HCT116 (cell line): ENCODE data around the gene ZSCAN21. TPM values are rescaled to one million over a fixed set of nuclear protein-coding genes. Genes with fewer than 3 reads are reported as not detected.

Source experiments
- CEBPB ChIP-seq: IDR thresholded peaks from 2 replicates; pipeline ENCODE4 v1.6.1; 2012; ENCODE audit warnings: low read depth
- microRNA counts: library from miRNA; unstranded; fragments of <30 nt; microRNA quantifications from one replicate; lab custom pipeline; 2015
- microRNA-seq: library from miRNA; unstranded; fragments of <30 nt; microRNA quantifications from one replicate; pipeline ENCODE4, GENCODE V29; 2016; ENCODE audit warnings: borderline number of aligned reads
- total RNA-seq: library from RNA; stranded (reverse); gene quantifications from one replicate; pipeline ENCODE4 v1.2.1, GENCODE V29; 2021; ENCODE audit not compliant: unreplicated experiment
- TF ChIP-seq, protein P1 (sequence below): IDR thresholded peaks from 2 replicates; pipeline ENCODE4 v1.6.1; 2012; ENCODE audit warnings: low read depth
- TF ChIP-seq, protein P2 (sequence below): IDR thresholded peaks from 2 replicates; pipeline ENCODE4 v1.6.1; 2012

Gene ZSCAN21
- total RNA-seq, 1 experiment from 2014 or later = 10.3 TPM

DNA sequence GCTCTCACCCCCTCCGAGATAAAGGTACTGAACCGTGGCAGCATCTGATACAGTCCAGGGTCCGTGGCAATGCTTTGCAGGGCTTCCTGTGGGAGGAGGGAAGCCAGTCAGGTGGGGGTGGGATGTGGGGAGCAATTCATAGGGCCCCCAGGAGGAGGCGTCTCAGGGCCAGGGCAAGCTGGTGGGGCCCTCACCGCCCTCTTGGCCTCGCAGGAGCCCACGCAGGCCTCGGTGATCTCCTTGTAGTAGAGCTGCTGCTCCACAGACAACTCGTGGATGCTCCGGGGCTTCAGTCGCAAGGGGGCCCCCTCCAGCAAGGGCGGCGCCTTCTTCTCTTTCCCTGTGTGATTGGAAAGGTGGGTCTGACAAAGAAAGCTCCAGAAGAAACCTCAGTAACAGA lies 62.3 kb downstream of the ZSCAN21 start (continued):
- TF ChIP-seq, protein P1, sequence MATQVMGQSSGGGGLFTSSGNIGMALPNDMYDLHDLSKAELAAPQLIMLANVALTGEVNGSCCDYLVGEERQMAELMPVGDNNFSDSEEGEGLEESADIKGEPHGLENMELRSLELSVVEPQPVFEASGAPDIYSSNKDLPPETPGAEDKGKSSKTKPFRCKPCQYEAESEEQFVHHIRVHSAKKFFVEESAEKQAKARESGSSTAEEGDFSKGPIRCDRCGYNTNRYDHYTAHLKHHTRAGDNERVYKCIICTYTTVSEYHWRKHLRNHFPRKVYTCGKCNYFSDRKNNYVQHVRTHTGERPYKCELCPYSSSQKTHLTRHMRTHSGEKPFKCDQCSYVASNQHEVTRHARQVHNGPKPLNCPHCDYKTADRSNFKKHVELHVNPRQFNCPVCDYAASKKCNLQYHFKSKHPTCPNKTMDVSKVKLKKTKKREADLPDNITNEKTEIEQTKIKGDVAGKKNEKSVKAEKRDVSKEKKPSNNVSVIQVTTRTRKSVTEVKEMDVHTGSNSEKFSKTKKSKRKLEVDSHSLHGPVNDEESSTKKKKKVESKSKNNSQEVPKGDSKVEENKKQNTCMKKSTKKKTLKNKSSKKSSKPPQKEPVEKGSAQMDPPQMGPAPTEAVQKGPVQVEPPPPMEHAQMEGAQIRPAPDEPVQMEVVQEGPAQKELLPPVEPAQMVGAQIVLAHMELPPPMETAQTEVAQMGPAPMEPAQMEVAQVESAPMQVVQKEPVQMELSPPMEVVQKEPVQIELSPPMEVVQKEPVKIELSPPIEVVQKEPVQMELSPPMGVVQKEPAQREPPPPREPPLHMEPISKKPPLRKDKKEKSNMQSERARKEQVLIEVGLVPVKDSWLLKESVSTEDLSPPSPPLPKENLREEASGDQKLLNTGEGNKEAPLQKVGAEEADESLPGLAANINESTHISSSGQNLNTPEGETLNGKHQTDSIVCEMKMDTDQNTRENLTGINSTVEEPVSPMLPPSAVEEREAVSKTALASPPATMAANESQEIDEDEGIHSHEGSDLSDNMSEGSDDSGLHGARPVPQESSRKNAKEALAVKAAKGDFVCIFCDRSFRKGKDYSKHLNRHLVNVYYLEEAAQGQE = no peak
- TF ChIP-seq CEBPB = no peak
- TF ChIP-seq, protein P2, sequence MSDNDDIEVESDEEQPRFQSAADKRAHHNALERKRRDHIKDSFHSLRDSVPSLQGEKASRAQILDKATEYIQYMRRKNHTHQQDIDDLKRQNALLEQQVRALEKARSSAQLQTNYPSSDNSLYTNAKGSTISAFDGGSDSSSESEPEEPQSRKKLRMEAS = no peak

MicroRNAs encoded within 50 kb of the gene (microRNA counts, 767-probe panel; counts per million panel counts)
- 18,847 counts per million, percentile 33 among the panel's probes with 10 or more counts for microRNA hsa-miR-106b-5p (lab: Ali Mortazavi, UCI)
- 25,129 counts per million, percentile 77 among the panel's probes with 10 or more counts for microRNA hsa-miR-25-3p (lab: Ali Mortazavi, UCI)
- microRNA hsa-miR-93-5p (lab: Ali Mortazavi, UCI) = 25,662 counts per million, percentile 81 among the panel's probes with 10 or more counts

Small RNA genes within 50 kb of the gene (microRNA-seq; reads per million reads assigned to microRNA genes)
- gene MIR106B = 11,066 reads per million, percentile 96 among the genes with 10 or more reads in this experiment
- 653 reads per million, percentile 78 among the genes with 10 or more reads in this experiment for gene MIR25
- gene MIR93 = 9,592 reads per million, percentile 95 among the genes with 10 or more reads in this experiment

Other genes starting within 250 kb of the ZSCAN21 start
- gene CYP3A43, start 221.8 kb upstream of the ZSCAN21 start, total RNA-seq = not detected
- gene OR2AE1, start 172.7 kb upstream of the ZSCAN21 start, total RNA-seq = not detected
- 25.1 TPM for gene TRIM4, start 130.2 kb upstream of the ZSCAN21 start, total RNA-seq
- gene GJC3, start 120.2 kb upstream of the ZSCAN21 start, total RNA-seq = 0.76 TPM
- 1.1 TPM for gene AZGP1, start 73.7 kb upstream of the ZSCAN21 start, total RNA-seq
- 61.2 TPM for gene ZKSCAN1, start 34.2 kb upstream of the ZSCAN21 start, total RNA-seq
- gene ZNF3, start 31.9 kb downstream of the ZSCAN21 start, total RNA-seq = 28.2 TPM
- gene COPS6, start 39.2 kb downstream of the ZSCAN21 start, total RNA-seq = 126 TPM
- gene MCM7, start 51.6 kb downstream of the ZSCAN21 start, total RNA-seq = 387 TPM
- gene AP4M1, start 51.9 kb downstream of the ZSCAN21 start, total RNA-seq = 20.0 TPM
- gene TAF6, start 69.6 kb downstream of the ZSCAN21 start, total RNA-seq = 67.4 TPM
- 2.6 TPM for gene CNPY4, start 69.9 kb downstream of the ZSCAN21 start, total RNA-seq
- gene MBLAC1, start 77.2 kb downstream of the ZSCAN21 start, total RNA-seq = 2.0 TPM
- 152 TPM for gene LAMTOR4, start 99.1 kb downstream of the ZSCAN21 start, total RNA-seq
- 23.2 TPM for gene TRAPPC14, start 108.9 kb downstream of the ZSCAN21 start, total RNA-seq
- 3.3 TPM for gene GAL3ST4, start 118.8 kb downstream of the ZSCAN21 start, total RNA-seq
- 17.9 TPM for gene GPC2, start 127.6 kb downstream of the ZSCAN21 start, total RNA-seq
- 1.2 TPM for gene STAG3, start 128.1 kb downstream of the ZSCAN21 start, total RNA-seq
- gene PVRIG, start 170.2 kb downstream of the ZSCAN21 start, total RNA-seq = 0.30 TPM